ENCODE measurements around the gene RPGR. TPM values are rescaled to one million over a fixed set of nuclear protein-coding genes. Genes with fewer than 3 reads are reported as not detected.

Gene RPGR
- total RNA-seq, 6 experiments from 2014 or later: 1.9 to 14.1 (median 3.6) TPM

GRCh38 chrX:38236901-38237615, 90.3 kb downstream of the RPGR start:
- H3K27ac ChIP-seq: no peak overlapping the region
- H3K4me1 ChIP-seq: peaks cover 0 to 5% (median 0%) of the 10 kb centered on the region in 4 donors
- TF ChIP-seq POLR2A (IDR thresholded peaks at IDR 0.05): no peak
- TF ChIP-seq CTCF (IDR thresholded peaks at IDR 0.05): no peak
- intact Hi-C loops (cut with DNase I): no loop called here
- H3K36me3 ChIP-seq: no peaks in the 10 kb centered on the region
- ATAC-seq (no peak), DNase-seq (no peak)
- WGBS (ENCODE audit: insufficient coverage, low coverage, low lambda C conversion rate, missing lambda C conversion rate): 57% methylated on average over 6 of the region's 6 CpGs
- no peaks in the 10 kb centered on the region for H3K27me3 ChIP-seq
- no peaks in the 10 kb centered on the region for H3K9me3 ChIP-seq
- H3K4me3 ChIP-seq: no peak overlapping the region

GRCh38 chrX:38233891-38234667, 93.2 kb downstream of the RPGR start:
- ATAC-seq (peak; percentile 14 to 53 (median 48)), DNase-seq (no peak)
- Histone ChIP-seq H3K9me3 (no peaks in the 10 kb centered on the region), H3K27ac (no peak overlapping the region), H3K36me3 (no peaks in the 10 kb centered on the region), H3K4me3 (no peak overlapping the region), H3K27me3 (no peaks in the 10 kb centered on the region), H3K4me1 (peaks cover 0 to 5% (median 0%) of the 10 kb centered on the region in 4 donors)
- 29% methylated on average over 3 of the region's 3 CpGs for WGBS (ENCODE audit: insufficient coverage, low coverage, low lambda C conversion rate, missing lambda C conversion rate)
- TF ChIP-seq CTCF (IDR thresholded peaks at IDR 0.05) (no peak), POLR2A (IDR thresholded peaks at IDR 0.05) (no peak)
- intact Hi-C loops (cut with DNase I): no loop called here

GRCh38 chrX:38232079-38232686, 95.1 kb downstream of the RPGR start:
- no peak for ATAC-seq
- Histone ChIP-seq H3K27me3 (no peaks in the 10 kb centered on the region), H3K4me3 (no peak overlapping the region), H3K36me3 (no peaks in the 10 kb centered on the region), H3K27ac (no peak overlapping the region), H3K4me1 (peaks cover 0 to 5% (median 0%) of the 10 kb centered on the region in 4 donors), H3K9me3 (no peaks in the 10 kb centered on the region)
- no peak for TF ChIP-seq POLR2A (IDR thresholded peaks at IDR 0.05)
- TF ChIP-seq CTCF (IDR thresholded peaks at IDR 0.05): no peak
- 29% methylated on average over 3 of the region's 3 CpGs for WGBS (ENCODE audit: insufficient coverage, low coverage, low lambda C conversion rate, missing lambda C conversion rate)
- intact Hi-C loops (cut with DNase I): no loop called here
- DNase-seq: no peak

- Histone ChIP-seq H3K27ac (no peak overlapping the region), H3K27me3 (peaks cover 0 to 6% of the 10 kb centered on the region in 2 donors), H3K9me3 (no peaks in the 10 kb centered on the region), H3K4me3 (no peak overlapping the region), H3K36me3 (no peaks in the 10 kb centered on the region), H3K4me1 (no peaks in the 10 kb centered on the region)
- DNase-seq (no peak), ATAC-seq (no peak)
- 34% methylated on average over 3 of the region's 3 CpGs for WGBS (ENCODE audit: insufficient coverage, low coverage, low lambda C conversion rate, missing lambda C conversion rate)
- TF ChIP-seq POLR2A (IDR thresholded peaks at IDR 0.05) (no peak), CTCF (IDR thresholded peaks at IDR 0.05) (no peak)
- intact Hi-C loops (cut with DNase I): no loop called here
These were observed 102.2 kb downstream of the RPGR start for GRCh38 chrX:38225093-38225492.
